GM12872 (cell line): ENCODE results near the gene NRP2.

Experiments
- TF ChIP-seq, protein P1 (sequence below): IDR thresholded peaks from 3 replicates; pipeline ENCODE4 v1.5.1; 2011; ENCODE audit warnings: low read depth, mild to moderate bottlenecking, low read length, moderate library complexity; ENCODE audit not compliant: insufficient read depth

The NRP2 gene

DNA sequence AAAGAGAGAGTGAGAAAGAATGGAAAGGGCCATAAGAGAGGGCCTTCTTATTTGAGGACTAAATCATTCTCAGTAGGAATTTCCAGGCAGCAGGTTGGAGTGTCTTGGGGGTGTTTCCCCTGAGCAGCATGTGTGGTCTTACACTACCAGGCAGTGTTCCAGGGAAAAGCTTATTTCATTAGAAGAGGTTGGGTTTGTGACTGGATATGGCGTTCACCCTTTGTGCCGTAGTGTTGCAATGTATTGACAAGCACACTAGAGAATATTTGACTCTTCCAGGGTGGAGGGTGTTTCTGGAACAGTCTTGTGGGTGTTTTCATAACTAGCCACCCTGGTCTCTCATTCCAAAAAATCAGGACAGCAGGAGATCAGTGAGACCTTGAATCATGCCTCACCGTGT, 105.5 kb downstream of the NRP2 start:
- TF ChIP-seq, protein P1, sequence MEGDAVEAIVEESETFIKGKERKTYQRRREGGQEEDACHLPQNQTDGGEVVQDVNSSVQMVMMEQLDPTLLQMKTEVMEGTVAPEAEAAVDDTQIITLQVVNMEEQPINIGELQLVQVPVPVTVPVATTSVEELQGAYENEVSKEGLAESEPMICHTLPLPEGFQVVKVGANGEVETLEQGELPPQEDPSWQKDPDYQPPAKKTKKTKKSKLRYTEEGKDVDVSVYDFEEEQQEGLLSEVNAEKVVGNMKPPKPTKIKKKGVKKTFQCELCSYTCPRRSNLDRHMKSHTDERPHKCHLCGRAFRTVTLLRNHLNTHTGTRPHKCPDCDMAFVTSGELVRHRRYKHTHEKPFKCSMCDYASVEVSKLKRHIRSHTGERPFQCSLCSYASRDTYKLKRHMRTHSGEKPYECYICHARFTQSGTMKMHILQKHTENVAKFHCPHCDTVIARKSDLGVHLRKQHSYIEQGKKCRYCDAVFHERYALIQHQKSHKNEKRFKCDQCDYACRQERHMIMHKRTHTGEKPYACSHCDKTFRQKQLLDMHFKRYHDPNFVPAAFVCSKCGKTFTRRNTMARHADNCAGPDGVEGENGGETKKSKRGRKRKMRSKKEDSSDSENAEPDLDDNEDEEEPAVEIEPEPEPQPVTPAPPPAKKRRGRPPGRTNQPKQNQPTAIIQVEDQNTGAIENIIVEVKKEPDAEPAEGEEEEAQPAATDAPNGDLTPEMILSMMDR: no peak

GRCh38 chr2:205789906-205790305, 107.6 kb downstream of the NRP2 start:
- TF ChIP-seq, protein P1: no peak

GRCh38 chr2:205792908-205793307, 110.6 kb downstream of the NRP2 start:
- TF ChIP-seq, protein P1: no peak

- TF ChIP-seq, protein P1: no peak
Measured at GRCh38 chr2:205796805-205797313, 114.6 kb downstream of the NRP2 start.

- TF ChIP-seq, protein P1: no peak
Measured at GRCh38 chr2:205797866-205798265, 115.6 kb downstream of the NRP2 start.

- TF ChIP-seq, protein P1: no peak
Measured at GRCh38 chr2:205800224-205800623, 117.9 kb downstream of the NRP2 start.

GRCh38 chr2:205800773-205801172, 118.5 kb downstream of the NRP2 start:
- TF ChIP-seq, protein P1: no peak

DNA sequence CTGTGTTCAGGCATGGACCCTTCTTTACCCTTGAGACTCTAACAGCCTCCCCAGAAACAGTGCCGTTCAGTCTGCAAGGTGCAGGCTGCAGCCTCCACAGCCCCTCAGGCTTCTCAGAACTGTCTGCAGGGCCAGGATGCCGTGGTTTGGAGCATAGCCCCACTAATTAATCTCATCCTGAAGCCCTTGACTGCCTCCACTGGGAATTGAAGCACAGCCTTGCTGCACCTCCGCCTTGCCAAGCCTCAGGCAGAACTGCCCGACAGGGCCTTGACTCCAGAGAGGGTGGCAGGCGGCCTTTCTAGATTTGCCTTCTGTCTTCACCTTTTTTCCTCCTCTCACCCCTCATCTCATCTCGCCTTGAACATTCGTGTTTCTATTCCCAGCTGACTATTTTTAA, 119.8 kb downstream of the NRP2 start:
- TF ChIP-seq, protein P1: no peak
